GM19455 (cell line): ENCODE results near the gene ITIH3.

Experiments
- ATAC-seq: cut with Tn5 transposase; IDR thresholded peaks from one replicate; pipeline ENCODE4 v1.9.1; 2021; ENCODE audit not compliant: unreplicated experiment

ITIH3 gene

DNA sequence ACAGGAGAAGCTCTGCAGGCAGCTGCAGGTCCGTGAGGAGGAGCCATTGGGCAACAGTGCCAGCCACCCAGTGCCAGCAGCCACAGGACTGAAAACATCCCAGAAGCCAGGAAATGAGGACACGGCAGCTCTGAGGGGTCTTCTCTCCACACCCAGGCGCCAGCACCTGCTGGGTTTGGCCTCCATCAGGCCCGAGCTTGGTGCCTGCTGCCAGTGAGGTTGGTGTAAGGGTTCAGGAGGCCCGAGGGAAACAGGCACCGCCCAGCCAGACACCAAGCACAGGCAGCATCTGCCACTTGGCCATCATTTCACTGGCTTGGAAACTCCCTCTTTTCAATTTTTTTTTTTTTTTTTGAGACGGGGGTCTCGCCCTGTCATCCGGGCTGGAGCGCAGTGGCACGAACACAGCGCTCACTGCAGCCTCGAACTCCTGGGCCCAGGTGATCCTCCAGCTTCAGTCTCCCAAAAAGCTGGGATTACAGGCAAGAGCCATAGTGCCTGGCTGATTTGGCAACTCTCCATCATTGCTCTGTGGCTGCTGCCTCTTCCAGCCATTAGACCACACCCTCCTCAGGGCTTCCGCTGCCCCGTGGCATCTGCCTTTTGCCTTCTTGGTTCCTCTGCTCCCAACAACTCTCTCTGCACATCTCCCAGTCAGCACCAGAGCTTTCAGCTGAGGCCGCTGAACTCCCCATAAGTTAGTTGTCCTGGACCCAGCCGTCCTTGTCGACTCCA, 1.5 kb upstream of the ITIH3 start:
- ATAC-seq, result no peak

DNA sequence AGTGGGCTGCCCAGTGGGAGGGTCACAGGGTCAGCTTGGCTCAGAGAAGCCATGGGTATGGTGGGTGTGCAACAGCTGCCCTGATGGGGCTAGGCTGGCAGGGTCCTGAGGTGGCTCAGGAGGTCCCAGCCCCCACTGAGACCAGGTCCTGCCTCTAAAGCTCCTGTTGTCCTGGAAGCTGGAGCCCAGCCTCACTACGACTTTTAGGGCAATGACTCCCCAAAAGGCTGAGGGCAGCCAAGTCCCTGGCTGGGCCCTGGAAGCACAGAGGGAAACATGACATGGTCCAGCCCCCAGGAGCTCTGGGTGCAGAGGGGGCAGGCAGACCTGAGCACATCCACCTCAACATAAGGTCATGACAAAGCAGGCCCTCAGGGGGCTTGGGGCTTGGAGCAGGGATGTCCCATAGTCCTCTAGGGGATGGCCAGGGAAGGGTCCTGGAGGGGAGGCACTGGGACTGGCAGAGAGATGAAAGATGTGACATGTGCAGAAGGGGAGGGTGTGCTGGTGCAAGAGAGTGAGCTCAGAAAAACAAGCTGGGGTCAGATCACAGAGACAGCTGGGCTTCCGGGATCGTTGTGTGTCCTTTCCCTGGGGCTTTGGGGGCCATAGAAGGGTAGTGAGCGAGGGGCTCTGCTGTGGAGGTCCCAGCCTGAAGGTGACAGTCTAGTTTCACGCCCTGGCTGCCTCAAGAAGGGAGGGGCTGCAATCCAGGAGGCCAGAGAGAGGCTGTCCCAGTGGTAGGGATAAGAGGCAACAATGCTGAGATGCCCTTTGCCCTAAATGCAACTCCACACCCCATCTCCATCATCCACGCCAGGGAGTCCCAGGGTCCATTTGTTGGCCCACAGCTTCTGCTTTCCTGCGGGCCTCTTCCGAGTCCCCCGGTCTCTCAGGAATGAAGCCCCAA, 639 bp upstream of the ITIH3 start:
- no peak for ATAC-seq

- no peak for ATAC-seq
Observed at GRCh38 chr3:52795298-52795900, 803 bp downstream of the ITIH3 start.

GRCh38 chr3:52796411-52796810, 1.8 kb downstream of the ITIH3 start:
- ATAC-seq, result no peak

GRCh38 chr3:52798376-52798977, 3.9 kb downstream of the ITIH3 start:
- ATAC-seq, result no peak

DNA sequence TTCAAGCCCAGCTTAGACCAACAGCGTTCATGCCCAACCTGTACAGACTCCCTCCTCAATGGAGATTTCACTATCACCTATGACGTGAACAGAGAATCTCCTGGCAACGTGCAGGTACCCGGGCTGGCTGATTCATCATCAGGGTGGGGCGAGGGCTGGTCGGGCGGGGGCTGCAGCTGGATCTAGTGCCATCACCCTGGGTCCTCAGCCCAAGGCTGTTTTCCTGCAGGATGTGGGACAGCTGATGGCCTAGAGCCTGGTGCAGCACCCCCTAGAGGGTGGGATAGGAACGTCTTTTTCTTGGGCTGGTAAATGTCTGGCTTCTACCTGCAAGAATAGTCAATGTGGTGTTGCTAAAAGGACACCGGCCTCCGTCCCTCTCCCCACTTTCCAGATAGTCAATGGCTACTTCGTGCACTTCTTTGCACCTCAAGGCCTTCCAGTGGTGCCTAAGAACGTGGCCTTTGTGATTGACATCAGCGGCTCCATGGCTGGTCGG, 4.4 kb downstream of the ITIH3 start:
- no peak for ATAC-seq

- no peak for ATAC-seq
Observed at GRCh38 chr3:52800079-52800478, 5.5 kb downstream of the ITIH3 start.

DNA sequence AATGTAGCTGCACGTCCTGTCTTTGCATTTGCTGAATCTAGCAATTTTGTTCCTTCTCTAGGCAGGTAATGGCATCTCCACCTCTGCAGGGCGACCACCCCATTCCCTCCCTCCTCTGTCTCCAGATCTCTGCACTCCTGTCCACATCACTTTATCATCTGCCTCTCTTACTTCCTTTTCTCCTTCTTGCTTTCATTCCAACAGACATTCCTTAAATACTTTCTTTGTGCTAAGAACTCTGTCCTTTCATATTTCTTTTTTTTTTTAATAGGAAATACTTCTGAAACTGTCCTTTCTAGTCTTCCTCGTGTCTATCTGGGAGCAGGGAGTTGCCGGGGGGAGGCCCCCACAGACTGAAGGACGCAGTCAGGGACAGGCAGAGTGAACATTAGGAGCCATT, 7.2 kb downstream of the ITIH3 start:
- ATAC-seq, result no peak

DNA sequence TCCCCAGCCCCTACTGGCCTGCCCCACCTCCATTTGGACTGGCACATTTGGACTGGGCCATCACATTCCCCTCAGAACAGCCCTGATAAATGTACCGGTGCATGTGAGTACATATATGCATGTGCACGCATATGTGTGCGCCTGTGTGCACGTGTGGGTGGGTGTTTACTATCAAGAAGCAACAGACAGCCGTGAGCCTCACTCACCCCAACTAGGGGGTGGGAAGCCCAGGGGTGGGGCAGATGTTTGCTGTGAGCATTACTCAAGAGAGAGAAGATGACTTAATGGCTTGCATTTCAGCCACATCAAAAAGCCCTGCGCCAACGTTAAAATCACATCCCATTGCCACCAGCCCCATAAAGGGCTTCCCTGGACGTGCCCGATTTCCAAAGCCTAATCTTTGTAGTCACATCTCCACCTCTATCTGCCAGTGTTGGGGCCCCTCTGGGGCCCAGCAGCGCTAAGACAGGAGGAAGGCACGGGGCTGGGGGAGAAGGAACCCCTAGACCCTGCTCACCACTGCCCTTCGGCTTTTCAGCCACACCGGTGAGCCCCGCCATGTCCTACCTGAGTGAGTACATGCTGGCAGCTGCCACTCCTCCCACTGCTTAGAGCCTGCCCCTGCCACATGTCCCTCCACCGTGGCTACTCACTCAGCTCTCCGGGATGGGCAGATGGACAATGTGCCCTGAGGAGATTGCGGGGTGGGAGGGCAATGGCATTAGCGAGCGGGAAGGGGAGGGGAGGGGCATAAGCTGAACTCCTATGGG, 10.9 kb downstream of the ITIH3 start:
- ATAC-seq, result no peak

- ATAC-seq, result no peak
Observed at GRCh38 chr3:52809149-52809548, 14.6 kb downstream of the ITIH3 start.

DNA sequence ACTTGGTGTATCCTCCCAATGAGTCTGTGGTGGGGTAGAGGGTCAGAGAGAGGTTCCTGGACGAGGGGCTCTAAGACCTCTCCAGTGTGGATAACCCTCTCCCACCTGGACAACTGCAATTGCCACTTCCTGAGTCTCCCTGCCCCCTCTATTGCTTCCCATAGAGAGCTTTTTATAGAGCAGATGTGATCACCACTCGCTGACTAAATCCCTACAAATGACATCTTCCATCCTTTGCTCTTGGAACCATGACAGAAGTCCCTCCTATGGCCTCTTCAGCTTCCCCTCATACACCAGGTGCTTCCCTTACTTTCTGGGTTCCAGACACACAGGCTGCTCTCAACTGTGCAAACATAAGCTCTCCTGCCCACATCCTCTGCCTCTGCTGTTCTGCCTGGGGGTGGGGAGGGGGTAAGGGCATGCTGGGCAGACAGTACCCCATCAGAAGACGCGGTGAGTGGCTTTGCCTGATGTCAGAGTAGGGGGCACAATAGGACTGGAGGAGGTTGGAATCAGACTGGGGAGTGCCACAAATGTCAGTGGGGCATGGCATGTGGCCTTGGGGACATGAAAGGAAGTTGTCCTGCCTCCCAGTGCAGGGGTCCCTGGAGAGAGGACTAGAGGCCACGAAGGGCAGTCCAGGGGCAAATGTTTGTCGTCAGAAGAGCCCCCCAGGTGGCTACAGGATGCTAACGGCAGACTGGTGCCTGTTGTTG, 15.2 kb downstream of the ITIH3 start:
- ATAC-seq, result no peak

DNA sequence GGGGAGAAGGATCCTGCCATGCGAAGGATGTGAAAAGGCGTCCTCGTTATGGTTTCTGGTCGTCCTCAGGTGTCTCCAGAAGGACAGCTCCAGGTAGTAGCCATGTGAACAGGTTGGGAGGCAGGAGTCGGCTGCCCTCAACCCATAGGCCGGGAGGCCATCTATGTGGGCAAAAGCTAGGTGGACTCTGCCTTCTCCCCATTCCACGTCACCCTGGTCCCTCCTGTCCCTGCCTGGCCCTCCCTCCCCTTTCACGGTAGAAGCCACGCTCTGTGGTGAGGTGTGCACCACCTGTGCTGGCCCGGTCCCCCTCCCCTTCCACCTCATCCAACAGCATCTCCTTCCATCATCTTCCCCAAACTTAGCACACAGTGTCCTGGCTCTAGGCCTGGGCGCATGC, 16.3 kb downstream of the ITIH3 start:
- no peak for ATAC-seq

GRCh38 chr3:52811452-52812011, 16.9 kb downstream of the ITIH3 start:
- no peak for ATAC-seq

DNA sequence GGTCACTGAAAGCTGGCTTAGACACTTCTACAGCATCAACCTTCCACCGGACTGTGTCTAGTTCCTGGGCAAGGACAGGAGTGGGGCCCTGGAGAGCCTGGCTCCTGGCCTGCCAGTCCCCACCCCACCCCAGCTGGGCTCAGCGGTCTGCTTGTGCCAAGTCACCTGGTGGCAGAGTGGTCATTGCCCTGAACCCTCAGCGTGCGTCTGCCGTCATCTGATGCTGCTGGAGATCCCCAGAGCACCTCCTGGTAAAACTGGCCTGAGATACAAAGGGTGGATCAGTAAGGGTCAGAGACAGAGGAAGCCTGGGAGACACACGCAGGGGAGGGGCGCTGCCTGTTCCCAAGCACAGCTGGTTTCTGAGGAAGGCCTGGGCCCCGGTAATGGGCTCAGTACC, 19.2 kb downstream of the ITIH3 start:
- no peak for ATAC-seq

GRCh38 chr3:52816199-52816598, 21.6 kb downstream of the ITIH3 start:
- no peak for ATAC-seq

GRCh38 chr3:52816654-52817053, 22.1 kb downstream of the ITIH3 start:
- no peak for ATAC-seq

DNA sequence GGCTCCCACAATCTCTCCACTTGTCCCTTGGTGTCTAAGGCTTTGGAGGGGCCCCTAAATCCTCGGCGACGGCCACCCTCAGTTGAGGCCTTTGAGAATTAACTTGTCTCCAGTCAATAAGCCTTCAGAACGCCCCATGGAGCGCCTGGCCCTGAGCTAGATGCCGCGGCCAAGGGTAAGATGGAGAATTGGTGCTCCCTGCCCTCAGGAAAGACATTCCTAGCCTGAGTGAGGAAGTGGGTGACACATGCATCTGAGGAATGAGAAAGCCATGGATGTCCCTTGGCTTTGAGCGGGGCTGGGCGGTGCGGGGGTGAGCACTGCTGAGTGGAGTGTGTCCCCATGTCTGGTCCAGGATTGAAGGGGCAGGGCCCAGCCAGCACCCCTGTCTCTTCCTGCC, 22.6 kb downstream of the ITIH3 start:
- no peak for ATAC-seq

GRCh38 chr3:52817860-52818259, 23.3 kb downstream of the ITIH3 start:
- ATAC-seq, result no peak

GRCh38 chr3:52819936-52820335, 25.3 kb downstream of the ITIH3 start:
- no peak for ATAC-seq

DNA sequence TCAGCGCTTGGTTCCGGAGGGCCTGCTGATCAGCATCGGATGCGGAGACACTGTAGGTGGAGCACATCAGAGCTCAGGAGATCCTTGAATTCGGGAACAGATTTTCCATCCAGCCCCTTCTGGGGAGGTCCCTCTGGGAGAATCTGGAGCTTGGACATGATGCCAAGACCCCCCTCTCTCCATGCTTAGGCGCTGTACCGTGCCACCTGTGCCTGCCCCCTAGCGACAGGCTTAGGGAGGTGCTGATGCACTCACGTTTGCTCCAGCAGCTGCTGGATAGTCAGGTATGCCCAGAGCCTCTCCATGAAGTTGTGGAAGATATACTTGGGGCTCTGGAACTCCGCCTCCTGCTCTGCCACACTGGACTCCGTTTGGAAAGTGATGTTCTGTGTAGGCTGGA, 26.1 kb downstream of the ITIH3 start:
- ATAC-seq, result no peak
